Mesendoderm (in vitro differentiated cells): ENCODE data around the gene FMN1.

Experiments used
- DNase-seq: peaks from one replicate; pipeline ENCODE4 v3.0.0; 2013
- H2AK5ac ChIP-seq: 2 replicates; pipeline ENCODE4 v1.6.1; 2013; ENCODE audit warnings: low read length, inconsistent platforms
- H2BK120ac ChIP-seq: 2 replicates; pipeline ENCODE4 v1.6.1; 2013; ENCODE audit warnings: low read depth, mild to moderate bottlenecking, low read length, moderate library complexity, mixed read lengths
- H2BK15ac ChIP-seq: replicated peaks from 2 replicates; pipeline ENCODE4 v1.6.1; 2013; ENCODE audit warnings: low read depth, mild to moderate bottlenecking, moderate library complexity
- H2BK5ac ChIP-seq: 2 replicates; pipeline ENCODE4 v1.6.1; 2013; ENCODE audit warnings: low read length, inconsistent platforms
- H3K18ac ChIP-seq: 2 replicates; pipeline ENCODE4 v1.6.1; 2013; ENCODE audit warnings: mild to moderate bottlenecking, low read length, mixed read lengths
- H3K23ac ChIP-seq: one replicate; pipeline ENCODE4 v1.6.1; 2013; ENCODE audit warnings: low read length
- H3K27ac ChIP-seq: 2 replicates; pipeline ENCODE4 v1.5.1; 2013; ENCODE audit warnings: low read depth, mild to moderate bottlenecking, inconsistent platforms, low read length, moderate library complexity
- H3K27me3 ChIP-seq: 2 replicates; pipeline ENCODE4 v1.6.1; 2013; ENCODE audit warnings: low read length, control low read depth, mild to moderate bottlenecking, inconsistent platforms; ENCODE audit not compliant: insufficient read depth, poor library complexity
- H3K36me3 ChIP-seq: 2 replicates; pipeline ENCODE4 v1.6.1; 2013; ENCODE audit warnings: low read length, inconsistent platforms; ENCODE audit not compliant: control insufficient read depth, insufficient read depth
- H3K4ac ChIP-seq: one replicate; pipeline ENCODE4 v1.6.1; 2013; ENCODE audit warnings: low read depth, mild to moderate bottlenecking, low read length, moderate library complexity
- H3K4me1 ChIP-seq: 2 replicates; pipeline ENCODE4 v1.6.1; 2013; ENCODE audit warnings: low read depth, low read length, inconsistent platforms; ENCODE audit not compliant: control insufficient read depth
- H3K4me2 ChIP-seq: 2 replicates; pipeline ENCODE4 v1.6.1; 2013; ENCODE audit warnings: low read length
- H3K4me3 ChIP-seq: 2 replicates; pipeline ENCODE4 v1.5.1; 2013; ENCODE audit warnings: mild to moderate bottlenecking, low read length
- H3K56ac ChIP-seq: one replicate; pipeline ENCODE4 v1.6.1; 2013; ENCODE audit warnings: low read length
- H3K79me1 ChIP-seq: 2 replicates; pipeline ENCODE4 v1.6.1; 2013; ENCODE audit warnings: low read length, inconsistent platforms
- H3K79me2 ChIP-seq: 2 replicates; pipeline ENCODE4 v1.6.1; 2013; ENCODE audit warnings: mild to moderate bottlenecking, low read length; ENCODE audit not compliant: control insufficient read depth, insufficient read depth
- H3K9ac ChIP-seq: 2 replicates; pipeline ENCODE4 v1.6.1; 2013; ENCODE audit warnings: low read length, inconsistent platforms
- H4K5ac ChIP-seq: one replicate; pipeline ENCODE4 v1.6.1; 2013; ENCODE audit warnings: low read length
- H4K8ac ChIP-seq: one replicate; pipeline ENCODE4 v1.6.1; 2013; ENCODE audit warnings: low read depth, mild to moderate bottlenecking, control low read depth, low read length, moderate library complexity
- WGBS: extraction: QIAGEN DNeasy Blood & Tissue Kit; methylation state at CpG from one replicate; pipeline ENCODE4 v1.1.7; 2013; ENCODE audit warnings: low lambda C conversion rate, missing lambda C conversion rate; ENCODE audit not compliant: insufficient coverage; ENCODE audit errors: extremely low coverage; 5-methylcytosine and 5-hydroxymethylcytosine counted together

FMN1 gene

GRCh38 chr15:33194237-33194636 is 277 bp downstream of the FMN1 start:
- H3K27ac ChIP-seq = no peak overlapping the region
- H3K4ac ChIP-seq = no peak overlapping the region
- H2BK15ac ChIP-seq = no peak overlapping the region
- no peak overlapping the region for H3K4me3 ChIP-seq
- no peaks in the 10 kb centered on the region for H3K79me1 ChIP-seq
- H2BK120ac ChIP-seq = no peak overlapping the region
- no peak overlapping the region for H3K9ac ChIP-seq
- peak overlapping the region; percentile 61 for H3K4me2 ChIP-seq
- no peak overlapping the region for H4K5ac ChIP-seq
- H3K36me3 ChIP-seq = no peaks in the 10 kb centered on the region
- no peak overlapping the region for H3K23ac ChIP-seq
- H3K18ac ChIP-seq = no peak overlapping the region
- no peak overlapping the region for H2AK5ac ChIP-seq
- H2BK5ac ChIP-seq = no peak overlapping the region
- H3K27me3 ChIP-seq = peaks cover 2% of the 10 kb centered on the region
- no peak for DNase-seq
- no CpG with 5 or more reads among the region's 17 CpGs for WGBS
- no peak overlapping the region for H4K8ac ChIP-seq
- no peaks in the 10 kb centered on the region for H3K79me2 ChIP-seq
- H3K56ac ChIP-seq = peak overlapping the region; percentile 47
- H3K4me1 ChIP-seq = no peaks in the 10 kb centered on the region

- WGBS = no CpG with 5 or more reads among the region's 3 CpGs
- no peak overlapping the region for H4K5ac ChIP-seq
- H3K27ac ChIP-seq = no peak overlapping the region
- no peak overlapping the region for H3K18ac ChIP-seq
- no peak overlapping the region for H3K4ac ChIP-seq
- DNase-seq = no peak
- no peak overlapping the region for H2AK5ac ChIP-seq
- no peak overlapping the region for H2BK120ac ChIP-seq
- H2BK15ac ChIP-seq = no peak overlapping the region
- no peak overlapping the region for H3K4me3 ChIP-seq
- H3K36me3 ChIP-seq = no peaks in the 10 kb centered on the region
- H3K4me2 ChIP-seq = no peak overlapping the region
- no peaks in the 10 kb centered on the region for H3K79me2 ChIP-seq
- peaks cover 2% of the 10 kb centered on the region for H3K27me3 ChIP-seq
- no peaks in the 10 kb centered on the region for H3K79me1 ChIP-seq
- no peaks in the 10 kb centered on the region for H3K4me1 ChIP-seq
- H3K23ac ChIP-seq = no peak overlapping the region
- H3K56ac ChIP-seq = no peak overlapping the region
- H2BK5ac ChIP-seq = no peak overlapping the region
- no peak overlapping the region for H3K9ac ChIP-seq
- no peak overlapping the region for H4K8ac ChIP-seq
Measured at GRCh38 chr15:33191591-33191990, 2.9 kb downstream of the FMN1 start.

- no CpG with 5 or more reads among the region's 9 CpGs for WGBS
- Histone ChIP-seq H3K36me3 (no peaks in the 10 kb centered on the region), H3K27ac (no peak overlapping the region)
Measured at GRCh38 chr15:33190539-33190938, 4.0 kb downstream of the FMN1 start.

GRCh38 chr15:33188641-33189257 is 5.8 kb downstream of the FMN1 start:
- Histone ChIP-seq H2BK5ac (no peak overlapping the region), H3K79me2 (no peaks in the 10 kb centered on the region), H3K4me2 (no peak overlapping the region), H3K18ac (no peak overlapping the region), H3K36me3 (no peaks in the 10 kb centered on the region), H2BK15ac (no peak overlapping the region), H4K5ac (no peak overlapping the region), H3K4ac (no peak overlapping the region), H3K27me3 (no peaks in the 10 kb centered on the region), H4K8ac (no peak overlapping the region), H3K4me1 (no peaks in the 10 kb centered on the region), H3K79me1 (no peaks in the 10 kb centered on the region), H3K4me3 (no peak overlapping the region), H3K23ac (no peak overlapping the region), H3K56ac (no peak overlapping the region), H2AK5ac (no peak overlapping the region), H3K9ac (no peak overlapping the region), H3K27ac (no peak overlapping the region), H2BK120ac (no peak overlapping the region)
- DNase-seq = no peak
- WGBS = no CpG with 5 or more reads among the region's 5 CpGs

More at GRCh38 chr15:33190539-33190938, 4.0 kb downstream of the FMN1 start:
- no peak for DNase-seq
- H2BK120ac ChIP-seq = no peak overlapping the region
- no peak overlapping the region for H4K5ac ChIP-seq
- no peaks in the 10 kb centered on the region for H3K4me1 ChIP-seq
- H3K4ac ChIP-seq = no peak overlapping the region
- H2BK15ac ChIP-seq = no peak overlapping the region
- H3K27me3 ChIP-seq = peaks cover 2% of the 10 kb centered on the region
- no peaks in the 10 kb centered on the region for H3K79me2 ChIP-seq
- no peak overlapping the region for H3K23ac ChIP-seq
- no peak overlapping the region for H2AK5ac ChIP-seq
- no peak overlapping the region for H3K4me2 ChIP-seq
- H3K9ac ChIP-seq = no peak overlapping the region
- H3K56ac ChIP-seq = no peak overlapping the region
- H3K18ac ChIP-seq = no peak overlapping the region
- H3K79me1 ChIP-seq = no peaks in the 10 kb centered on the region
- no peak overlapping the region for H4K8ac ChIP-seq
- no peak overlapping the region for H2BK5ac ChIP-seq
- H3K4me3 ChIP-seq = no peak overlapping the region

- no peak overlapping the region for H3K56ac ChIP-seq
- H3K4me1 ChIP-seq = no peaks in the 10 kb centered on the region
- H3K79me2 ChIP-seq = no peaks in the 10 kb centered on the region
- no peak overlapping the region for H3K4me2 ChIP-seq
- H3K36me3 ChIP-seq = no peaks in the 10 kb centered on the region
- no peak overlapping the region for H3K18ac ChIP-seq
- H3K9ac ChIP-seq = no peak overlapping the region
- H3K4me3 ChIP-seq = no peak overlapping the region
- H4K8ac ChIP-seq = no peak overlapping the region
- DNase-seq = no peak
- H3K23ac ChIP-seq = no peak overlapping the region
- H4K5ac ChIP-seq = no peak overlapping the region
- no CpG with 5 or more reads among the region's 5 CpGs for WGBS
- H3K4ac ChIP-seq = no peak overlapping the region
- no peak overlapping the region for H2AK5ac ChIP-seq
- no peak overlapping the region for H2BK5ac ChIP-seq
- H3K27me3 ChIP-seq = no peaks in the 10 kb centered on the region
- no peaks in the 10 kb centered on the region for H3K79me1 ChIP-seq
- no peak overlapping the region for H2BK15ac ChIP-seq
- no peak overlapping the region for H3K27ac ChIP-seq
- no peak overlapping the region for H2BK120ac ChIP-seq
Measured at GRCh38 chr15:33188159-33188558, 6.4 kb downstream of the FMN1 start.

GRCh38 chr15:33183334-33183733 is 11.2 kb downstream of the FMN1 start:
- H2AK5ac ChIP-seq = no peak overlapping the region
- H2BK120ac ChIP-seq = no peak overlapping the region
- H3K56ac ChIP-seq = no peak overlapping the region
- H4K5ac ChIP-seq = no peak overlapping the region
- no peak overlapping the region for H2BK5ac ChIP-seq
- no peaks in the 10 kb centered on the region for H3K4me1 ChIP-seq
- DNase-seq = no peak
- no peaks in the 10 kb centered on the region for H3K79me1 ChIP-seq
- no peak overlapping the region for H3K4me2 ChIP-seq
- no peak overlapping the region for H3K23ac ChIP-seq
- H2BK15ac ChIP-seq = no peak overlapping the region
- no peak overlapping the region for H3K4ac ChIP-seq
- WGBS = no CpG with 5 or more reads among the region's 3 CpGs
- no peak overlapping the region for H4K8ac ChIP-seq
- H3K9ac ChIP-seq = no peak overlapping the region
- no peak overlapping the region for H3K18ac ChIP-seq
- no peak overlapping the region for H3K4me3 ChIP-seq
- no peaks in the 10 kb centered on the region for H3K79me2 ChIP-seq
- no peaks in the 10 kb centered on the region for H3K27me3 ChIP-seq
- no peak overlapping the region for H3K27ac ChIP-seq
- no peaks in the 10 kb centered on the region for H3K36me3 ChIP-seq
